GM12878 (cell line): Measurements from ENCODE around the gene MN1. TPM values are rescaled to one million over a fixed set of nuclear protein-coding genes. Genes with fewer than 3 reads are reported as not detected.

Experiments
- ATAC-seq: fragments of 200-7000 bp; cut with Tn5 transposase; 3 replicates; pipeline ENCODE4 v1.9.1; 2020; ENCODE audit warnings: mild to moderate bottlenecking, moderate library complexity
- BruUV-seq: library from RNA; stranded (reverse); fragments of 400-500 nt; replicated peaks from 2 replicates; lab custom pipeline; 2021; lab: Mats Ljungman, UMichigan
- CTCF ChIA-PET: fragments of 300-600 bp; sonication (Branson Sonifier 250); formaldehyde crosslinking; extraction: SDS; loops from one replicate; lab custom pipeline; 2021; ENCODE audit warnings: inconsistent platforms; lab: Yijun Ruan, JAX
- POLR2A ChIA-PET: fragments of 350-600 bp; formaldehyde crosslinking; extraction: SDS; loops from one replicate; lab custom pipeline; 2021; ENCODE audit warnings: inconsistent platforms; lab: Charles Lee
- RAD21 ChIA-PET: fragments of 300-600 bp; sonication (Branson Sonifier 250); formaldehyde crosslinking; loops from one replicate; lab custom pipeline; 2023; ENCODE audit warnings: antibody characterized with exemption; ENCODE audit not compliant: unreplicated experiment; lab: Charles Lee
- SMC1A ChIA-PET: fragments of 300-600 bp; sonication (Branson Sonifier 250); formaldehyde crosslinking; loops from one replicate; lab custom pipeline; 2023; ENCODE audit not compliant: unreplicated experiment, uncharacterized antibody; lab: Charles Lee
- DNase-seq: peaks from one replicate; pipeline ENCODE4 v3.0.0-alpha.2; 2011; ENCODE audit warnings: low read depth, low spot score
- FAIRE-seq: peaks from 3 replicates; lab custom pipeline; 2011; peaks lifted over from hg19 to GRCh38; lab: Jason Lieb, UNC
- H2AFZ ChIP-seq: 2 replicates; pipeline ENCODE4 v1.6.0; 2011; ENCODE audit warnings: low read depth, low read length, control low read depth; ENCODE audit not compliant: control insufficient read depth
- H3K27ac ChIP-seq: 2 replicates; pipeline ENCODE4 v1.5.1; 2011; ENCODE audit warnings: control low read depth; ENCODE audit not compliant: control insufficient read depth, insufficient read depth
- H3K27me3 ChIP-seq, 2 experiments: replicated peaks in 1 of 2; 2 replicates each; pipeline versions ENCODE4 v1.6.0 to v1.6.1; 2011; ENCODE audit warnings: low read length in 1 of 2; ENCODE audit not compliant: control insufficient read depth in 2 of 2, insufficient read depth in 2 of 2
- H3K36me3 ChIP-seq, 2 experiments: 2 replicates each; pipeline ENCODE4 v1.5.1; 2011; ENCODE audit warnings: low read length in 1 of 2; ENCODE audit not compliant: control insufficient read depth in 2 of 2, insufficient read depth in 2 of 2
- H3K4me1 ChIP-seq: 2 replicates; pipeline ENCODE4 v1.6.1; 2011; ENCODE audit warnings: mild to moderate bottlenecking, low read length, moderate library complexity, mixed read lengths; ENCODE audit not compliant: control insufficient read depth, insufficient read depth
- H3K4me2 ChIP-seq: 2 replicates; pipeline ENCODE4 v1.6.0; 2011; ENCODE audit warnings: control low read depth; ENCODE audit not compliant: control insufficient read depth, insufficient read depth
- H3K4me3 ChIP-seq: fragments of 200-600 bp; sonication (generic); 2 replicates; pipeline ENCODE4 v1.5.1; 2016
- H3K79me2 ChIP-seq: 2 replicates; pipeline ENCODE4 v1.6.0; 2011; ENCODE audit warnings: low read length; ENCODE audit not compliant: control insufficient read depth, insufficient read depth
- H3K9ac ChIP-seq: 2 replicates; pipeline ENCODE4 v1.8.0; 2011; ENCODE audit warnings: low read length, control low read depth, mixed read lengths; ENCODE audit not compliant: control insufficient read depth, insufficient read depth
- H3K9me3 ChIP-seq: replicated peaks from 3 replicates; pipeline ENCODE4 v1.5.1; 2011; ENCODE audit warnings: mild to moderate bottlenecking, low read length; ENCODE audit not compliant: control insufficient read depth, insufficient read depth
- H4K20me1 ChIP-seq: 2 replicates; pipeline ENCODE4 v1.6.0; 2011; ENCODE audit not compliant: control insufficient read depth, insufficient read depth
- CREM ChIP-seq: IDR thresholded peaks from 2 replicates; pipeline ENCODE4 v1.6.1; 2014; ENCODE audit warnings: antibody characterized with exemption, low read depth
- MEF2B ChIP-seq: fragments of 450-650 bp; IDR thresholded peaks from 2 replicates; pipeline ENCODE4 v1.6.1; 2018; ENCODE audit warnings: mild to moderate bottlenecking, moderate library complexity; ENCODE audit not compliant: partially characterized antibody, poor library complexity, severe bottlenecking
- MTA2 ChIP-seq: fragments of 450-650 bp; IDR thresholded peaks from 2 replicates; pipeline ENCODE4 v1.6.1; 2016; ENCODE audit warnings: low read depth, mild to moderate bottlenecking, moderate library complexity
- POU2F2 ChIP-seq: IDR thresholded peaks from 3 replicates; pipeline ENCODE4 v1.6.1; 2011; ENCODE audit warnings: low read depth, mild to moderate bottlenecking, low read length, borderline replicate concordance
- SMAD5 ChIP-seq: IDR thresholded peaks from 2 replicates; pipeline ENCODE4 v1.6.1; 2016; ENCODE audit warnings: antibody characterized with exemption, low read depth
- WRNIP1 ChIP-seq: IDR thresholded peaks from 2 replicates; pipeline ENCODE4 v1.6.1; 2011; ENCODE audit warnings: low read depth, low read length, improper control_type of control experiment, borderline replicate concordance
- WGBS: methylation state at CpG from one replicate; pipeline ENCODE4 v1.1.6; 2016; ENCODE audit warnings: low lambda C conversion rate; ENCODE audit not compliant: insufficient replicate concordance, insufficient coverage; ENCODE audit errors: missing lambda C conversion rate; 5-methylcytosine and 5-hydroxymethylcytosine counted together
- in situ Hi-C: fragments of 300-500 bp; cut with MboI; formaldehyde crosslinking; loops from 9 replicates; pipeline ENCODE4 v1.14.3; 2018; ENCODE audit warnings: mixed read lengths
- intact Hi-C: fragments of 100-400 bp; cut with micrococcal nuclease; formaldehyde crosslinking; loops from one replicate; pipeline ENCODE4 v1.14.2; 2022; ENCODE audit not compliant: unreplicated experiment
- polyA plus RNA-seq, 11 experiments: library from polyadenylated mRNA; depleted of rRNA in 4 of 11; unstranded in 6 of 11; stranded (reverse) in 5 of 11; fragments of >200 nt; fragmentation: Nextera tagmentation in 4 of 11; fragmentation: Illumina TruSeq in 1 of 11; extraction: Ambion mirVana in 4 of 11; extraction: Trizol in 1 of 11; gene quantifications; 1 replicate in 1 of 11; 2 replicates in 10 of 11; pipeline versions ENCODE4 v1.2.1 to v1.2.3, GENCODE V29; 2011 to 2016; ENCODE audit warnings: inconsistent platforms in 2 of 11, missing spikeins in 2 of 11, low read depth in 1 of 11
- total RNA-seq, 4 experiments: library from RNA; depleted of rRNA in 3 of 4; stranded (reverse); fragments of >200 nt in 3 of 4; fragmentation: Illumina TruSeq in 1 of 4; extraction: Trizol in 1 of 4; gene quantifications; 2 replicates each; pipeline versions ENCODE4 v1.2.1 to v1.2.3, GENCODE V29; 2013 to 2021
- TF ChIP-seq, protein P1 (sequence below): fragments of 450-650 bp; IDR thresholded peaks from 2 replicates; pipeline ENCODE4 v1.6.1; 2016; ENCODE audit warnings: mild to moderate bottlenecking, moderate library complexity, borderline replicate concordance
- TF ChIP-seq, protein P2 (sequence below): fragments of 450-650 bp; IDR thresholded peaks from 2 replicates; pipeline ENCODE4 v1.6.1; 2017; ENCODE audit warnings: low read depth, mild to moderate bottlenecking, moderate library complexity

Gene MN1
- total and polyA plus RNA-seq, 10 of the 15 experiments (the other 5 are each of a cell fraction or from before 2014, with no cell fraction given): under 0.01 to 0.24 (median 0.03) TPM; not detected in 3

DNA sequence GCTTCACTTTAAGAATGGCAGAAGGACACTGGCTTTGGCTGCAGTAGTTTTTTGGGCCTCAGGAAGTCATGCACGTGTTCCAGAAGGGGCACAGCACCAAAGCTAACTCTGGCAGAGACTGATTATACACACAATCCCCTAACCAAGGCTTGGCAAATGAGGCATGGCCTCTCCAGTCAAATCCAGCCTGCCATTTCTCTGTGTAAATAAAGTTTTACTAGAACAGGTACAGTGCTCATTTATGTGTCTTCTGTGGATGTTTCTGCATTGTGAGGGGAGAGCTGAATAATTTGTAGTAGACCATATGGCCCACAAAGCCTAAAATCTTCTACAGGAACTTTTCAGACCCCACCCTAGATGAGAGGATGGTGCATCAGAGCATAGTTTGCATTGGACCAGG, 46.4 kb upstream of the MN1 start:
- Histone ChIP-seq H3K27me3 (no peaks in the 10 kb centered on the region), H3K4me2 (no peak overlapping the region), H3K36me3 (peaks cover 8 to 25% of the 10 kb centered on the region in 2 experiments), H4K20me1 (no peaks in the 10 kb centered on the region), H3K9me3 (no peaks in the 10 kb centered on the region), H3K27ac (no peak overlapping the region), H3K4me1 (no peaks in the 10 kb centered on the region), H2AFZ (no peak overlapping the region), H3K79me2 (no peaks in the 10 kb centered on the region), H3K9ac (no peak overlapping the region), H3K4me3 (no peak overlapping the region)
- ChIA-PET POLR2A (no interaction called here), RAD21 (no interaction called here), CTCF (no interaction called here), SMC1A (interaction anchor here (1.1 kb wide), 1 partner anchor 12 kb away, joined by 3 read pairs; no protein-coding TSS in a partner anchor)
- in situ Hi-C loops: no loop called here
- BruUV-seq: no TSS peak
- intact Hi-C loops: no loop called here
- DNase-seq (no peak), FAIRE-seq (no peak), ATAC-seq (no peak)
- TF ChIP-seq, protein P1, sequence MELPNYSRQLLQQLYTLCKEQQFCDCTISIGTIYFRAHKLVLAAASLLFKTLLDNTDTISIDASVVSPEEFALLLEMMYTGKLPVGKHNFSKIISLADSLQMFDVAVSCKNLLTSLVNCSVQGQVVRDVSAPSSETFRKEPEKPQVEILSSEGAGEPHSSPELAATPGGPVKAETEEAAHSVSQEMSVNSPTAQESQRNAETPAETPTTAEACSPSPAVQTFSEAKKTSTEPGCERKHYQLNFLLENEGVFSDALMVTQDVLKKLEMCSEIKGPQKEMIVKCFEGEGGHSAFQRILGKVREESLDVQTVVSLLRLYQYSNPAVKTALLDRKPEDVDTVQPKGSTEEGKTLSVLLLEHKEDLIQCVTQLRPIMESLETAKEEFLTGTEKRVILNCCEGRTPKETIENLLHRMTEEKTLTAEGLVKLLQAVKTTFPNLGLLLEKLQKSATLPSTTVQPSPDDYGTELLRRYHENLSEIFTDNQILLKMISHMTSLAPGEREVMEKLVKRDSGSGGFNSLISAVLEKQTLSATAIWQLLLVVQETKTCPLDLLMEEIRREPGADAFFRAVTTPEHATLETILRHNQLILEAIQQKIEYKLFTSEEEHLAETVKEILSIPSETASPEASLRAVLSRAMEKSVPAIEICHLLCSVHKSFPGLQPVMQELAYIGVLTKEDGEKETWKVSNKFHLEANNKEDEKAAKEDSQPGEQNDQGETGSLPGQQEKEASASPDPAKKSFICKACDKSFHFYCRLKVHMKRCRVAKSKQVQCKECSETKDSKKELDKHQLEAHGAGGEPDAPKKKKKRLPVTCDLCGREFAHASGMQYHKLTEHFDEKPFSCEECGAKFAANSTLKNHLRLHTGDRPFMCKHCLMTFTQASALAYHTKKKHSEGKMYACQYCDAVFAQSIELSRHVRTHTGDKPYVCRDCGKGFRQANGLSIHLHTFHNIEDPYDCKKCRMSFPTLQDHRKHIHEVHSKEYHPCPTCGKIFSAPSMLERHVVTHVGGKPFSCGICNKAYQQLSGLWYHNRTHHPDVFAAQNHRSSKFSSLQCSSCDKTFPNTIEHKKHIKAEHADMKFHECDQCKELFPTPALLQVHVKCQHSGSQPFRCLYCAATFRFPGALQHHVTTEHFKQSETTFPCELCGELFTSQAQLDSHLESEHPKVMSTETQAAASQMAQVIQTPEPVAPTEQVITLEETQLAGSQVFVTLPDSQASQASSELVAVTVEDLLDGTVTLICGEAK: peak; percentile 20; the same call in 1 of the 2 replicates
- no peak for TF ChIP-seq CREM
- 40% methylated on average over 1 of the region's 1 CpG for WGBS

DNA sequence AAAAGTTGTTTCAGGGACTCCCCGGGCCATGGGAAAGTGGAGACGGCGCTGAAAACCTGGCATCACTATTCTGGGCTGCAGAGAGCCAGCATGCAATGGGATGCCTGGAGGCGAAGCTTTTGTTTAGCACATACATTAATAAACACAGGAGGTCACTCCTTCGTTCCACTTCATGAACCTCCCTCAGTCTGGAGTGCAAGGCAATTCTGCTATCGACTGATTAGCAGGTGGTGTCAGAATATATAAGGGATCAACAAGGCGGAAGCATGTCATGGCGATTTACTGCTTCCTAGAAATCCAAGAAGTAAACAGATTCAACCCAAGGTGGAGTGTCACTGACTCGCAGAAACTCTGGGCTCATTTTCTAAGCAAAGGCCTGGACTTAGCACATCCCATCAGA, 45.4 kb upstream of the MN1 start:
- Histone ChIP-seq H4K20me1 (no peaks in the 10 kb centered on the region), H3K9me3 (no peaks in the 10 kb centered on the region), H3K79me2 (no peaks in the 10 kb centered on the region), H3K9ac (no peak overlapping the region), H2AFZ (no peak overlapping the region), H3K27me3 (no peaks in the 10 kb centered on the region), H3K4me1 (no peaks in the 10 kb centered on the region), H3K4me2 (no peak overlapping the region), H3K4me3 (no peak overlapping the region), H3K27ac (no peak overlapping the region), H3K36me3 (peaks cover 6 to 23% of the 10 kb centered on the region in 2 experiments)
- 92% methylated on average over 9 of the region's 9 CpGs for WGBS
- ChIA-PET CTCF (interaction anchor here (1.0 kb wide), 1 partner anchor 35 kb away, joined by 3 read pairs; no protein-coding TSS in a partner anchor), POLR2A (no interaction called here), RAD21 (no interaction called here), SMC1A (no interaction called here)
- ATAC-seq: no peak
- intact Hi-C loops (no loop called here), in situ Hi-C loops (no loop called here)
- FAIRE-seq: no peak
- TF ChIP-seq, protein P2, sequence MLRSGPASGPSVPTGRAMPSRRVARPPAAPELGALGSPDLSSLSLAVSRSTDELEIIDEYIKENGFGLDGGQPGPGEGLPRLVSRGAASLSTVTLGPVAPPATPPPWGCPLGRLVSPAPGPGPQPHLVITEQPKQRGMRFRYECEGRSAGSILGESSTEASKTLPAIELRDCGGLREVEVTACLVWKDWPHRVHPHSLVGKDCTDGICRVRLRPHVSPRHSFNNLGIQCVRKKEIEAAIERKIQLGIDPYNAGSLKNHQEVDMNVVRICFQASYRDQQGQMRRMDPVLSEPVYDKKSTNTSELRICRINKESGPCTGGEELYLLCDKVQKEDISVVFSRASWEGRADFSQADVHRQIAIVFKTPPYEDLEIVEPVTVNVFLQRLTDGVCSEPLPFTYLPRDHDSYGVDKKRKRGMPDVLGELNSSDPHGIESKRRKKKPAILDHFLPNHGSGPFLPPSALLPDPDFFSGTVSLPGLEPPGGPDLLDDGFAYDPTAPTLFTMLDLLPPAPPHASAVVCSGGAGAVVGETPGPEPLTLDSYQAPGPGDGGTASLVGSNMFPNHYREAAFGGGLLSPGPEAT: no peak
- TF ChIP-seq WRNIP1: no peak
- TF ChIP-seq MTA2: no peak
- no peak for TF ChIP-seq SMAD5
- TF ChIP-seq POU2F2: no peak
- no peak for TF ChIP-seq MEF2B
- BruUV-seq: no TSS peak
- no peak for DNase-seq
